T-helper 1 cell (primary cell): Measurements from ENCODE around the gene CTXN3.

Source experiments
- DNase-seq, 5 donors: peaks; one replicate each; pipeline ENCODE4 v3.0.0-alpha.2; 2012 to 2020

Gene CTXN3

GRCh38 chr5:127700237-127700766 lies 51.4 kb downstream of the CTXN3 start:
- no peak for DNase-seq

- no peak for DNase-seq
These were observed 53.6 kb downstream of the CTXN3 start for GRCh38 chr5:127702434-127702833.

GRCh38 chr5:127702926-127703561 lies 54.2 kb downstream of the CTXN3 start, which contains the start of gene CCDC192:
CCDC192 (plus strand) TSS chr5:127703391; CDS start chr5:127703446, 55 bp downstream.
- no peak for DNase-seq

GRCh38 chr5:127705120-127705892 lies 56.4 kb downstream of the CTXN3 start:
- DNase-seq, result no peak

GRCh38 chr5:127706691-127707090 lies 57.8 kb downstream of the CTXN3 start:
- no peak for DNase-seq

GRCh38 chr5:127707209-127707608 lies 58.3 kb downstream of the CTXN3 start:
- no peak for DNase-seq
